Endothelial cell of hepatic sinusoid (primary cell): ENCODE results near the gene MICOS13.
"Not testable (repeated sequence)": the region's sequence is repeated elsewhere in the genome, so short reads cannot be mapped to it uniquely, and the experiment has no call there.

Source experiments
- in situ Hi-C: cut with HindIII; loops from 2 replicates; pipeline ENCODE4 v1.10.0; 2017; ENCODE audit warnings: low sequenced_read_pairs

MICOS13 gene, protein sequence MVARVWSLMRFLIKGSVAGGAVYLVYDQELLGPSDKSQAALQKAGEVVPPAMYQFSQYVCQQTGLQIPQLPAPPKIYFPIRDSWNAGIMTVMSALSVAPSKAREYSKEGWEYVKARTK

GRCh38 chr19:5680437-5681368 lies at the start of gene MICOS13, which contains the start of gene HSD11B1L:
Gene MICOS13, minus strand, starts transcription at chr19:5680516. Its CDS starts 30 bp downstream, at chr19:5680486.
Gene HSD11B1L, plus strand, starts transcription at chr19:5681027. Its CDS starts 3,806 bp downstream, at chr19:5684833.
- in situ Hi-C loops: no loop called here

GRCh38 chr19:5727453-5728050 lies 47.2 kb upstream of the MICOS13 start:
- in situ Hi-C loops: no loop called here

DNA sequence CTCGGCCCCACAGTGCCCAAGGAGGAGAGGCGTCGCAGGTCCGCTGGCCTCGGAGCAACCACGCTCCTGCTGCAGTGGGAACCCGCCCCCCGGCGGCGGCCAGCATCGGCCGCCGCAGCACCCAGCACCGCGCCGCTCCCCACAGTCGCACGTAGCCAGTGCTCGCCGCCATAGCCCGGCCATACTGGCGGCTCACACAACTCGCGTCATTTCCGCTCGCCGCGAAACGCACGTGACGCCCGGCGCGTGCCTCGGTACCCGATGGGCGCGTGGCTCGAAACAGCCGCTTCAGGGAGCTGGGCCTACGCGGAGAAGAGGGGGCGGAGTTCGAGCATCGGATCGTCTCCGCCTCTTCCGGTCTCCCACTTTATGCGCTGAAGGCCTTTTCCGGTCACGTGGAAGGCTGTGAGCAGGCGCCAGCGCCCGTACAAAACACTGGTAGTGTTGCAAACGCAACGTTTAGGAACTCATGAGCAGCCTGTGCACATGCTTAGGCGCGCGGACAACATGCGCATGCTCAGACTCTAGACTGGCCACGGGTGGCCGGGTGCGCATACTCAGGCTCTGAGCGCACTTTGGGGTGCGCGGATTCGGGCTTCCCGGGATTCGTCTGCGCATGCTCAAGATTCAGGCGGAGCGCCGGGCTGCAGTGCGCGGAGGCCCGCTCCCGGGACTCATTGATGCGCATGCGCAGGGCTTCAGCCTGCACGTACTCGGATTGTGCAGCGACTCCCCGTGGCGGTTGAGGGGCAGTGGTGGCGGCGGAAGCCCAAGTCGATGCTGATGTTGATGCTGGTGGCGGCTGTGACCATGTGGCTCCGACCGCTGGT lies 39.9 kb upstream of the MICOS13 start, which contains the start of the genes CATSPERD and LONP1:
TSS of gene CATSPERD (plus strand) at position 677 of the 830 bp plus-strand sequence. CDS start at position 778, 101 bp downstream.
TSS of gene LONP1 (minus strand) at position 186 of the 830 bp plus-strand sequence. CDS start at position 172, 14 bp downstream.
- in situ Hi-C loops: no loop called here

GRCh38 chr19:5719274-5719960 lies 39.1 kb upstream of the MICOS13 start:
- in situ Hi-C loops: no loop called here

DNA sequence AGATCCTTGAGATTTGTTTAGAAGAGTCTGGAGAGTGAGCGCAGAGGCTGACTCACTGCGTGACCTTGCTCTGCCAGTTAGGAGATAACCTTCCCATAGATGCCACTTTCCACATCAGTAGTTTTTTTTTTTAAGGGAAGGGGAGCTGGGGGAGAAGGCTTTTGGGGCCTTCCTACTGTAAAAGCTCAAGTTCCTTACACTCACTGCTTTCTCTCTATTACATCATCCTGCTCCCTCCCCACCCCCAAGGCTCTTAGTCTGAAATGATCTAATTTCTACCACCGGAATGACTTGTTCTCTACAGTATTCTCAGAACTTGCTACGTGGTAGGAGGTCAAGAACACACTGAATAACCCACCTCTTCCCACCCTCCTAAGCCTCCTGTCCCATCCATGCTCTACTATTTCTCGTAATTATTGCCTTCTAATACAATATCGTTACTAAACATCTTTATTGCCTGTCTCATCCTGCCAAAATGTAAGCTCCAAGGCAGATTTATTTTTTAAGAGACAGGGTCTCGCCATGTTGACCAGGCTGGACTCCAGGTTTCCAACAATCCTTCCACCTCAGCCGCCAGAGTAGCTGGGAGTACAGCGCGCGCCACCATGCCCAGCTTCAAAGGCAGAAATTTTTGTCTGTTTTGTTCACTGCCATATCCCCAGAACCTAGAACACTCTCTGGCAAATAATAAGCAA lies 38.4 kb upstream of the MICOS13 start:
- in situ Hi-C loops: no loop called here

DNA sequence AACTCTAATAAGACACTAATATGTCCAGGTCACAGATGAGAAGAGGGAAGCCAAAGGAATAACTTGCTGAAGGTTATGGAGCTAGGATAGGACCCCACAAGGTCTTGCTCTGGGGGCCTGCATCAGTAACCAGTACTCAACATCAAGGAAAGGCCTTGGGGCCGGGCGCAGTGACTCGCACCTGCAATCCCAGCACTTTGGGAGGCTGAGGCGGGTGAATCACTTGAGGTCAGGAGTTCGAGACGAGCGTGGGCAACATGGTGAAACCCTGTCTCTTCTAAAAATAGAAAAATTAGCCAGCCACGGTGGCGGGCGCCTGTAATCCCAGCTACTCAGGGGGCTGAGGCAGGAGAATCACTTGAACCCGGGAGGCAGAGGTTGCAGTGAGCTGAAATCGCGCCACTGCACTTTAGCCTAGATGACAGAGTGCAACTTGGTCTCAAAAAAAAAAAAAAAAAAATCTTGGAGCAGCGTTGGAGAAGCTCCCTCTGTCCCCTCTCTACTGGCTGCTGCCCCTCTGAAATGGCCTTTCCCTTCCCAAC lies 37.8 kb upstream of the MICOS13 start:
- in situ Hi-C loops: no loop called here

DNA sequence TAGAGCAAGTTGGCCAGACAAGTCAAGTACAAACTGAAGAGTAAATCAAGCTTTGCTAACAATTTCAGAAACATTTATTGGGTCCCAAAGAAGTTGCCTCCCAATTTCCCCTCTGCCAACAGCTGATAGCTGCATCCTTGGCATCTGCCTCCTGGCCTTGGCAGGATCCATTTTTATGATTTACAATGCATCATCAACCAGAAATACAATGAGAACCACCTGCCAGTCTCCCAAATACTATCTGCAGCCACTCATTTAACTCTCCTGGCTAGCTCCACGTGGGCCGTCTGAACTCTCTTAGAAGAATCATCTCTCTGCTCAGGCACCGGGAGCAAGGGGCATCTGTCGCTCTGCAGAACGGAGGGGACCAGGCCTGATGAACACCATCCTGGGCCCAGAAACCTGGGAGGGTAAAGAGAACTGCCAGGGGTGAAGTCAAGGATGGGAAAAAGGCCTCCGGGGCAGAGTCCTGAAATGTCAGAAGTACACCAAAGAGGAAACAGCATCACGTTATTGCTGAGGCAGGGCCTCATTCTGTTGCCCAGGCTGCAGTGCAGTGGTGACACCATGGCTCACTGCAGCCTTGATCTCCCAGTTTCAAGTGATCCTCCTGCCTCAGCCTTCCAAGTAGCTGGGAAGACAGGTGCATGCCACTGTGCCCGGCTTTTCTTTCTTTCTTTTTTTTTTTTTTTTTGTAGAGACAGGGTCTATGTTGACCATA lies 37.1 kb upstream of the MICOS13 start:
- in situ Hi-C loops: no loop called here

DNA sequence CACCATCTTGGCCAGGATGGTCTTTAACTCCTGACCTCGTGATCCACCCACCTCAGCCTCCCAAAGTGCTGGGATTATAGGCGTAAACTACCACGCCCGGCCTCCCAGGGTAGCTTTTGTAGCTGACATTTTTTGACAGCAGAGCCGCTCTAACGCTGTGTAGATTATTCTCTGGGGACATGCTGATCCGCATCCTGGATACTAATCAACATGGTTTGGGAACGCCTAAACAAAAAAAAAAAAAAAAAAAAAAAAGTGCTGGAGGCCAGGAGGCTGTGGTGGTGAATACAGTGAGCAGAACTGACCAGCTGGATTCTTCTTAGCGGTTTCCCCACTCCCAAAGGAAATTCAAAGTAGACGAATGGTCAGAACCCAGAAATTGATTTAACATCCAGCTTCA lies 34.5 kb upstream of the MICOS13 start:
- in situ Hi-C loops: no loop called here

- in situ Hi-C loops: no loop called here
Observed at GRCh38 chr19:5713228-5713627, 32.9 kb upstream of the MICOS13 start.

DNA sequence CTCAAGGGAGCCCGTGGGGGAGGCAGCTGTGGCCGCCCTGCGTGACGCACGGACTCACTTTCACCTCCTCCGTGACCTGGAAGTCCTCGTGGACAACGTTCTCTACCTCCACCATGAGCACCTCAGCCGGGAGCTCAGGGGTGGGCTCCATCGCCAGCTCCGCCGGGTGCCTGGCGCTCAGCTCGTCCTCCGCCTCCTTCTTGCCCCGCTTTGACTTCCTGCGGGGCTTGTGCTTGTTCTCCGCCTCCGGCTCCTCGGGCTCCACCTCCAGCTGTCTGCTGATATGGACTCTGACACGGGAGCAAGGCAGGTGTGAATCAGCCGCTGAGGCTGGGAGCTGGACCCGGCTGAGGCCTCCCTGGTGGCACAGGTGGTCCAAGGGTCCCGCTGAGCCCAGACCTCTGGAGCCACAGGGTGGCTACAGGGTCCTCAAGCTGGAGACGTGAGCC lies 31.4 kb upstream of the MICOS13 start:
- in situ Hi-C loops: no loop called here

DNA sequence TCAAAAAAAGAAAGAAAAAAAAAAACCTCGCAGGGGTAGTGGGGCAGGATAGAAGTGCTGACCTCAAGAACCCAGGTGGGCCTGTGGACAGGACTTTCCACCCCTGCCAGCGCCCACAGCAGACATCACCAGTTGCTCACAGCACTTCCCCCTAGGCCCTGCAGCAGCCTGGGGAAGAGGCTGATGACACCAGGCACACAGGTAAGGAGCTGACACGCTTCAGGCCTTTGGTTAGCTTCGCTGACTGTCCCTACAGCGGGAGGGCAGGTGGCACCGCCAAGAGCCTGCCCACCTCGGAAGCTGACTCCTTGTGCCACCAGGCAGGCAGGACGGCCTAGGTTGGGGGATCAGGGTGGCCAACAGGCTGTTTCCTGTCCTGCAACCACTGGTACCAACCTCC lies 30.7 kb upstream of the MICOS13 start:
- in situ Hi-C loops: no loop called here

DNA sequence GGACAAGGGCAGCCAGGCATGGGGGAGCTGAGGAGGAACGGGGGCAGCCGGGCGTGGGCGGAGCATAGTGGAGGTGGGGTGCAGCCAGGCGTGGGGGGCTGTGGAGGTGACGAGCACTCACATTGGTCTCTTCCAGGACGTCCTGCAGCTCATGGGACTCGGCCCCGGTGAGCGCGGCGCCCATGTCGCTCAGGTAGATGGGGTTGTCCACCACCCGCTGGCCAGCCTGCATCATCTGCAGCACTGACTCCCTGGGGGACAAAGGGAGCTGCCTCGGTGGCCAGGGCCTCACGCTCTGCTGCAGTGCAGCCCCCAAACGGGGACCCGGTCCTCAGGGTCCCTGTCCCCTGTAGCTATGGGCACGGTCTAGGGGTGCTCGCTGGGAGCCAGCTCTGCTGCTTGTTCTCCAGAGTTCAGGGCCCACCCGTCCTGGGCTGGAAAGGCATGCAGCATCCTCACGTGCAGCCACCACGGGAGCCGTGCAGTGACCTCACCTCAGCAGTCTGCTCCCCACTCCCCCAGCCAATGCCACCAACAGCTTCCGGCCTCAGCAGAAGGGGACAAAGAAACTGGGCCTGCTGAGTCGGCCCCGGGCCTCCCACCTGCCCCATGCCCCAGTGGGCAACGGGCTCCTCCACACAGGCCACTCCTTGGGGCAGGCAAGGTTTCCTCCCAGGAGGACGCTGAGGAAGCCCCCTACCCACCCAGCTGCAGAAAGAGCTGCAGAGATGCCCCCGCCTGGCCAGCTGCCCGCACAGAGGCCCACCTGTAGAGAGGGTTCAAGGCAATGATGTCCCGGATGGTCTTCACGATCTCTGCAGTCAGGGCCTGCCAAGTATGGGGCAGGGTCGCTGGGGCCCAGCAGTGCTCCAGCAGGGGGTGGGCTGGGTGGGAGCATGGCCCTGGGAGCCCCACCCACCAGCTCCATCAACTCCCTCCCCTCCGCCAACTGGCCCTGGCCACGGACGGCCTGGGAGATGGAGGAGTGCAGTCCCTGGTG lies 27.6 kb upstream of the MICOS13 start:
- in situ Hi-C loops: no loop called here

DNA sequence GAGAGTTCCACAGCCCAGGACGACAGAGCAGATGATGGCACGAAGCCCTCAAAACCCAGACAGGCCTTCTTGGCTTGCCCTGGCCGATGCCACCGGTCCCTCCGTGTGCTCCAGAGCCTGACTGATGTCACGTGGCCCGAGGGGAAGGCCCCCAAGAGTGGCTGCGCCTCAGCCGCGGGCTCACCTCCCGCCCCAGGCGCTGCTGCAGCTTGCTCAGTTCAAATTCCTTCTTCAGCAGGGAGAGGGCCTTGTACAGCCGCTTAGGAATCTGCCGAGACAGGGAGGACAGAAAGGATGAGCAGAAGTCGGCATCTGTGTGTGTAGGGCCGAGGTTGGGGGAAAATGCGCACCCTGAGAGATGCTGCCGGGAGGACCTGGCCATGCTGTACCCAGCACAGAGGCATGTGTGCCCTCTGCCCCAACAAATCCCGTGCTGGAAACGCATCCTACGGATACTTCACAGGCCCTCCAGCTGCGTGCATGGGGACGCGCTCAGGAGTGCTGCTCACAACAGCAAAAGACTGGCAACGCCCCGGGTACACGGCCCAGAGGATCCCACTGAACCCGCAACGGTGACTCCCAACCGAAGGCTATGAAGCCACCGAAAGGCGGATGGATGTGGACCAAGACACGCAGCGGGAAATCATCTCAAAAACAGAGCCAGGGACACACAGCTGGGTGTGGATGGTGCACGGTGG lies 26.7 kb upstream of the MICOS13 start:
- in situ Hi-C loops: no loop called here

- in situ Hi-C loops: no loop called here
Observed at GRCh38 chr19:5705552-5705951, 25.2 kb upstream of the MICOS13 start.

DNA sequence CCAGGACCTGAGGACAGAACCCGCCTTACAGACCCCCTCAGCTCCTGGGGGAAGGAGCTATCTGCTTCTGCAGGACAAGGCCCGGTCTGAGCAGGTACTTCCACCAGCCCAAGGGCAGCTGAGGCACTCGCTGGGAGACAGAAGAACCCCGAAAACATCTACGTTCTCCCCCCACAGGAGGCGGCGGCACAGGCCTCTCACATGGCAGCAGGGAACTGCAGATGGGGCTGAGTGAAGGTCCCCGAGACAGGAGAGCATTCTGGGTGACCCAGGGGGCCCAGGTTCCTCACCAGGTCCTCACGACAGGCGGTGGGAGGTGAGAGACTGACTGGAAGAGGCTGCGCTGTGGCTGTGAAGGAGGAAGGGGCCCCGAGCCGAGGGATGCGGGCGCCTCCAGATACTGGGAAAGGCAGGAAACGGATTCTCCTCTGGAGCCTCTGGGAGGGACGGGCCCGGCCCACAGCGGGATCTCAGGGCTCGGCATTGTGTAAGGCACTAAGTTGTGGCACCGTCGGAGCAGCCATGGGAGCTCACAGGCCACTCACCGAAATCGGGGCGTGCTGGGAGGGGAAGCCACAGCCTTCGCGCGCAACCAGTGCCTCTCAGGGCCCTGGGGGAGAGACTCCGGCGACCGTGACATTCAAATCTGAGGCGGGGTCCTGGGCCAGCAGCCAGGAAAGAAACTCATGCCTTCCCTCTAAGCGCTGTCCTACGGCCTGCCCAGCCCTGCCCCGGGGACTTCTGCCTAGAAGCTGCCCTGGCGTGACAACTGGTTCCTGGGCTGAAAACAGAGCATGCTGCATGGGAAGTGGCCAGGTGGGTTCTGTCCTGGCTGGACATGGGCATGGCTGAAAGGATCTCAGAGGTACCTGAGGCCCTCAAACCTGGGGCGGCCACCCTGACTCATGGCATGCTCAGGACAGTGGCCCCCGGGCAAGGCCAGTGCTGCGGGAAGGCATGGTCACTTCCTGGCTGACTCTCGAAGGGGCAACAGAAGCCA lies 23.8 kb upstream of the MICOS13 start:
- in situ Hi-C loops: no loop called here

DNA sequence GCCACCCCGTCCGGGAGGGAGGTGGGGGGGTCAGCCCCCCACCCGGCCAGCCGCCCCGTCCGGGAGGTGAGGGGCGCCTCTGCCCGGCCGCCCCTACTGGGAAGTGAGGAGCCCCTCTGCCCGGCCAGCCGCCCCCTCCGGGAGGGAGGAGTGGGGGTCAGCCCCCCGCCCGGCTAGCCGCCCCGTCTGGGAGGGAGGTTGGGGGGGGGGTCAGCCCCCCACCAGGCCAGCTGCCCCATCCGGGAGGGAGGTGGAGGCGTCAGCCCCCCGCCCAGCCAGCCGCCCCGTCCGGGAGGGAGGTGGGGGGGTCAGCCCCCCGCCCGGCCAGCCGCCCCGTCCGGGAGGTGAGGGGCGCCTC lies 21.7 kb upstream of the MICOS13 start:
- in situ Hi-C loops: not testable (repeated sequence)
